GM18909 (cell line): Measurements from ENCODE around the gene CAPN1.

Source experiments
- ATAC-seq: cut with Tn5 transposase; IDR thresholded peaks from one replicate; pipeline ENCODE4 v1.9.1; 2021; ENCODE audit warnings: mild to moderate bottlenecking; ENCODE audit not compliant: unreplicated experiment, poor library complexity

Gene CAPN1

GRCh38 chr11:65187971-65188461 lies 6.3 kb downstream of the CAPN1 start:
- no peak for ATAC-seq

GRCh38 chr11:65188486-65188885 lies 6.8 kb downstream of the CAPN1 start:
- no peak for ATAC-seq

- ATAC-seq = no peak
Measured at GRCh38 chr11:65189191-65189590, 7.5 kb downstream of the CAPN1 start.

GRCh38 chr11:65194564-65194963 lies 12.8 kb downstream of the CAPN1 start:
- no peak for ATAC-seq

- ATAC-seq = no peak
Measured at GRCh38 chr11:65204143-65204542, 22.4 kb downstream of the CAPN1 start.

- no peak for ATAC-seq
Measured at GRCh38 chr11:65204646-65205601, 23.2 kb downstream of the CAPN1 start.

- ATAC-seq = no peak
Measured at GRCh38 chr11:65205602-65205967, 23.9 kb downstream of the CAPN1 start.

GRCh38 chr11:65206441-65206841 lies 24.7 kb downstream of the CAPN1 start:
- no peak for ATAC-seq

- no peak for ATAC-seq
Measured at GRCh38 chr11:65206901-65207300, 25.2 kb downstream of the CAPN1 start.

GRCh38 chr11:65207918-65208784 lies 26.4 kb downstream of the CAPN1 start:
- no peak for ATAC-seq

- no peak for ATAC-seq
Measured at GRCh38 chr11:65208785-65209710, 27.3 kb downstream of the CAPN1 start.

- no peak for ATAC-seq
Measured at GRCh38 chr11:65209711-65210360, 28.1 kb downstream of the CAPN1 start.

- ATAC-seq = no peak
Measured at GRCh38 chr11:65210361-65210731, 28.6 kb downstream of the CAPN1 start.

- no peak for ATAC-seq
Measured at GRCh38 chr11:65210748-65211147, 29.0 kb downstream of the CAPN1 start.

GRCh38 chr11:65211293-65212105 lies 29.8 kb downstream of the CAPN1 start:
- no peak for ATAC-seq

GRCh38 chr11:65212226-65212801 lies 30.6 kb downstream of the CAPN1 start:
- ATAC-seq = no peak

- ATAC-seq = no peak
Measured at GRCh38 chr11:65213322-65214211, 31.8 kb downstream of the CAPN1 start.
